Measurements from ENCODE around the gene SH3PXD2B. TPM values are rescaled to one million over a fixed set of nuclear protein-coding genes. Genes with fewer than 3 reads are reported as not detected.

Gene SH3PXD2B
- total RNA-seq, 1 donor from 2014 or later = 74.1 TPM

GRCh38 chr5:172422255-172422654 is 32.1 kb downstream of the SH3PXD2B start:
- Mint-ChIP-seq H3K36me3 (ENCODE audit: low read depth, unreplicated experiment) (peaks cover 39% of the 10 kb centered on the region), H3K4me3 (ENCODE audit: unreplicated experiment) (no peak overlapping the region), H3K4me1 (ENCODE audit: unreplicated experiment) (no peaks in the 10 kb centered on the region), H3K9me3 (ENCODE audit: unreplicated experiment) (no peaks in the 10 kb centered on the region), H3K27me3 (ENCODE audit: unreplicated experiment) (no peaks in the 10 kb centered on the region), H3K27ac (ENCODE audit: unreplicated experiment) (no peak overlapping the region)
- DNase-seq (ENCODE audit: low spot score) = no peak
- TF ChIP-seq, protein P1, sequence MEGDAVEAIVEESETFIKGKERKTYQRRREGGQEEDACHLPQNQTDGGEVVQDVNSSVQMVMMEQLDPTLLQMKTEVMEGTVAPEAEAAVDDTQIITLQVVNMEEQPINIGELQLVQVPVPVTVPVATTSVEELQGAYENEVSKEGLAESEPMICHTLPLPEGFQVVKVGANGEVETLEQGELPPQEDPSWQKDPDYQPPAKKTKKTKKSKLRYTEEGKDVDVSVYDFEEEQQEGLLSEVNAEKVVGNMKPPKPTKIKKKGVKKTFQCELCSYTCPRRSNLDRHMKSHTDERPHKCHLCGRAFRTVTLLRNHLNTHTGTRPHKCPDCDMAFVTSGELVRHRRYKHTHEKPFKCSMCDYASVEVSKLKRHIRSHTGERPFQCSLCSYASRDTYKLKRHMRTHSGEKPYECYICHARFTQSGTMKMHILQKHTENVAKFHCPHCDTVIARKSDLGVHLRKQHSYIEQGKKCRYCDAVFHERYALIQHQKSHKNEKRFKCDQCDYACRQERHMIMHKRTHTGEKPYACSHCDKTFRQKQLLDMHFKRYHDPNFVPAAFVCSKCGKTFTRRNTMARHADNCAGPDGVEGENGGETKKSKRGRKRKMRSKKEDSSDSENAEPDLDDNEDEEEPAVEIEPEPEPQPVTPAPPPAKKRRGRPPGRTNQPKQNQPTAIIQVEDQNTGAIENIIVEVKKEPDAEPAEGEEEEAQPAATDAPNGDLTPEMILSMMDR (IDR thresholded peaks at IDR 0.05; ENCODE audit: unreplicated experiment) = no peak

DNA sequence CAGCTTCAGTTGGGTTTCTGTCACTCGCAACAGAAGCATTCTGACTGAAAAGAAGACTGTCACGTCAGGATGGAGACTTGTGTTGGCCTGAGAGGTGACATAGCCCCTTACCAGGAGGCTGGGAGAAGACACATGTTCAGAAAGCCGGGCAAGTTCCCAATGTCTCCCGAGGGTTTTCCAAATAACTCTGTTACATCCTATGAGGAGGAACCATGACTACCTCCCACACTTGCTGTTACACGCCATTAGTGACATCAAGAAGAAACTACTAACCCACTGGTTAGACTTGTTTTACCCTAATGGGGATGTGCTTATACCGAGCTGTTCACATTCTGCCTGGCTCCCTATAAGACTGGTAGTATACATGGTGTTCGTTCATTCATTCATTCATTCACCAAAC is 33.3 kb downstream of the SH3PXD2B start:
- no peak overlapping the region for H3K27ac Mint-ChIP-seq (ENCODE audit: unreplicated experiment)
- no peaks in the 10 kb centered on the region for H3K4me1 Mint-ChIP-seq (ENCODE audit: unreplicated experiment)
- TF ChIP-seq, protein P1 (IDR thresholded peaks at IDR 0.05; ENCODE audit: unreplicated experiment) = no peak

GRCh38 chr5:172420235-172420939 is 33.9 kb downstream of the SH3PXD2B start:
- H3K4me3 Mint-ChIP-seq (ENCODE audit: unreplicated experiment) = no peak overlapping the region
- peaks cover 39% of the 10 kb centered on the region for H3K36me3 Mint-ChIP-seq (ENCODE audit: low read depth, unreplicated experiment)
- no peaks in the 10 kb centered on the region for H3K27me3 Mint-ChIP-seq (ENCODE audit: unreplicated experiment)
- DNase-seq (ENCODE audit: low spot score) = no peak
- no peaks in the 10 kb centered on the region for H3K9me3 Mint-ChIP-seq (ENCODE audit: unreplicated experiment)
- TF ChIP-seq, protein P1 (IDR thresholded peaks at IDR 0.05; ENCODE audit: unreplicated experiment) = no peak
- no peak overlapping the region for H3K27ac Mint-ChIP-seq (ENCODE audit: unreplicated experiment)
- no peaks in the 10 kb centered on the region for H3K4me1 Mint-ChIP-seq (ENCODE audit: unreplicated experiment)

More for the DNA sequence above, 33.3 kb downstream of the SH3PXD2B start:
- peaks cover 39% of the 10 kb centered on the region for H3K36me3 Mint-ChIP-seq (ENCODE audit: low read depth, unreplicated experiment)
- no peaks in the 10 kb centered on the region for H3K9me3 Mint-ChIP-seq (ENCODE audit: unreplicated experiment)
- no peak for DNase-seq (ENCODE audit: low spot score)
- H3K27me3 Mint-ChIP-seq (ENCODE audit: unreplicated experiment) = no peaks in the 10 kb centered on the region
- H3K4me3 Mint-ChIP-seq (ENCODE audit: unreplicated experiment) = peak overlapping the region; percentile 17

DNA sequence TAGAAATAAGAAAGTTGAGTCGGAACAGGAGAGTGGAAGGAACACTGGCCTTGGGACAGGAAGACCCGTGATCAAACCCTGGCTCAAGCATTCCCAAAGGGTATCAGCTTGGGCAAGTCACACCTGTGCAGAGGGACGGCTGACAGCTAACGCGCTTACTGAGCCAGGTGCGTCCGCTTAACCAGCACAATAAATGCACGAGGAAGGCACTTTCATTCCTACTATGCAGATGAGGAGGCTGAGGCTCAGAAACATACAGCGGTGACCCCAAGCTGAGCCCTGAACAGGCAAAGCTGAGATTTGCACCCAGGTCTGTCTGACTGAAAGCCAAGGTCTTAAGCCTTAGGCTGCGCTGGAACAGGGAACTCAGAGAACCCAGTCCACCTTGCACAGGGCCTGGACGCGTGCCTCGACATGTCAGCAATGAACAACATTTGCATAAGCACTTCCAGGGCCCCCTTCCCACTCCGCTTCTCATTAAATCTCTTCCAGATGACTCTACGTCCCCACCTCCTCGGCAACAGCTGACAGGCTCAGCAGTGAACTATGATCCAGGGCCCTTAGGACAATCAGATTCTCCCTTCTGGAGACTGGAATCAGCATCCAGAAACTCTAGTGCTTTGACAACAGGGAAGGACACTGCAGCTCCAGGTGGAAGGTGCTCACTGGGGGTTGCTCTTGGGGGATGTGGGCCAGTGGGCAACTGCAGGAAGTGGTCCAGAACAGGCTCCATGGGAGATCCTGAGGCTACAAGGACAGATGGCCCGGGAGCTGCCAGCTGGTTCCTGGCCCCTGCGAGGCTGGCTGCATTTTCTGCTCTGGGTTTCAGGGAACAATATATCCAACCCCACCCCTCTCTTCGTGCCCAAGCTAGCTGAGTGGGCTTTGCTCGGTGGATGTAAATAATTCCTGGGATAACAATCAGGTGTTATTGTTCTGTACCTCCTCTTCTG is 35.2 kb downstream of the SH3PXD2B start:
- Mint-ChIP-seq H3K36me3 (ENCODE audit: low read depth, unreplicated experiment) (peaks cover 39% of the 10 kb centered on the region), H3K27ac (ENCODE audit: unreplicated experiment) (no peak overlapping the region), H3K4me3 (ENCODE audit: unreplicated experiment) (no peak overlapping the region), H3K27me3 (ENCODE audit: unreplicated experiment) (no peaks in the 10 kb centered on the region), H3K4me1 (ENCODE audit: unreplicated experiment) (no peaks in the 10 kb centered on the region), H3K9me3 (ENCODE audit: unreplicated experiment) (no peaks in the 10 kb centered on the region)
- TF ChIP-seq, protein P1 (IDR thresholded peaks at IDR 0.05; ENCODE audit: unreplicated experiment) = no peak
- no peak for DNase-seq (ENCODE audit: low spot score)

Data from endothelial cell (in vitro differentiated cells).